KMS-11 (cell line): Measurements from ENCODE around the gene TASP1.
A peak's percentile ranks its signal among the peaks of the same experiment; 100 is the strongest.

Source experiments
- H2AFZ ChIP-seq: fragments of 200-600 bp; sonication (generic); 2 replicates; pipeline ENCODE4 v1.6.1; 2016; ENCODE audit warnings: antibody characterized with exemption, mixed run types, low read depth
- H3K27ac ChIP-seq: fragments of 200-600 bp; sonication (generic); 2 replicates; pipeline ENCODE4 v1.6.1; 2016; ENCODE audit warnings: mild to moderate bottlenecking, mixed run types
- H3K27me3 ChIP-seq: fragments of 200-600 bp; sonication (generic); 2 replicates; pipeline ENCODE4 v1.6.1; 2017; ENCODE audit warnings: mild to moderate bottlenecking, low read depth, mixed run types, moderate library complexity; ENCODE audit not compliant: insufficient read depth
- H3K36me3 ChIP-seq: fragments of 200-600 bp; sonication (generic); 2 replicates; pipeline ENCODE4 v1.6.1; 2017; ENCODE audit warnings: mild to moderate bottlenecking, mixed run types; ENCODE audit not compliant: insufficient read depth
- H3K4me1 ChIP-seq: fragments of 200-600 bp; sonication (generic); 2 replicates; pipeline ENCODE4 v1.6.1; 2016; ENCODE audit warnings: mild to moderate bottlenecking, low read depth, mixed run types; ENCODE audit not compliant: poor library complexity, severe bottlenecking
- H3K4me2 ChIP-seq: fragments of 200-600 bp; sonication (generic); 2 replicates; pipeline ENCODE4 v1.7.0; 2016; ENCODE audit warnings: mild to moderate bottlenecking, mixed run types
- H3K4me3 ChIP-seq: fragments of 200-600 bp; sonication (generic); IDR thresholded peaks from 2 replicates; pipeline ENCODE4 v1.6.1; 2017; ENCODE audit warnings: low read depth, low read length, mixed read lengths; ENCODE audit not compliant: insufficient read depth
- H3K79me2 ChIP-seq: fragments of 200-600 bp; sonication (generic); 2 replicates; pipeline ENCODE4 v1.6.1; 2016; ENCODE audit warnings: low read depth, mixed run types; ENCODE audit not compliant: insufficient read depth
- H3K9ac ChIP-seq: fragments of 200-600 bp; sonication (generic); 2 replicates; pipeline ENCODE4 v1.6.1; 2016; ENCODE audit warnings: mild to moderate bottlenecking, mixed run types
- H4K20me1 ChIP-seq: fragments of 200-600 bp; sonication (generic); 2 replicates; pipeline ENCODE4 v1.6.1; 2016; ENCODE audit warnings: mild to moderate bottlenecking, mixed run types; ENCODE audit not compliant: insufficient read depth
- TF ChIP-seq, protein P1 (sequence below): fragments of 200-600 bp; sonication (generic); conservative IDR thresholded peaks from 2 replicates; pipeline ENCODE4 v1.6.1; 2017; ENCODE audit warnings: low read depth, mild to moderate bottlenecking, antibody characterized with exemption, low read length, moderate library complexity, mixed read lengths

Gene TASP1

DNA sequence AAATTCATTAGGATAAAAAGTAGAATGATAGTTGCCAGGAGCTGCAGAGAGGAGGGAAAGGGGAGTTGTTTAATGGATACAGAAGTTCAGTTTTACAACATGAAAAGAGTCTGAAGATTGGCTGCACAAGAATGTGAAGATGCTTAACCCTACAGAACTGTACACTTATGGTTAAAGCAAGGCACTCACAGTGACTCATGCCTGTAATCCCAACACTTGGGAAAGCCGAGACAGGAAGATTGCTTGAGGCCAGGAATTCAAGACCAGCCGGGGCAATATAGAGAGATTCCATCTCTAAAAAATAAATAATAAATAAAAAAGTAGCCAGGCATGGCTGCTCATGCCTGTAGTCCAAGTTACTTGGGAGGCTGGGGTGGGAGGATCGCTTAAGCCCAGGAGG is 174.0 kb downstream of the TASP1 start:
- H3K79me2 ChIP-seq: no peaks in the 10 kb centered on the region
- no peak overlapping the region for H3K27ac ChIP-seq
- H3K4me2 ChIP-seq: no peak overlapping the region
- H3K4me3 ChIP-seq: no peak overlapping the region
- no peaks in the 10 kb centered on the region for H3K4me1 ChIP-seq
- H4K20me1 ChIP-seq: no peaks in the 10 kb centered on the region
- no peaks in the 10 kb centered on the region for H3K27me3 ChIP-seq
- H2AFZ ChIP-seq: no peak overlapping the region
- H3K9ac ChIP-seq: no peak overlapping the region
- H3K36me3 ChIP-seq: no peaks in the 10 kb centered on the region
- TF ChIP-seq, protein P1, sequence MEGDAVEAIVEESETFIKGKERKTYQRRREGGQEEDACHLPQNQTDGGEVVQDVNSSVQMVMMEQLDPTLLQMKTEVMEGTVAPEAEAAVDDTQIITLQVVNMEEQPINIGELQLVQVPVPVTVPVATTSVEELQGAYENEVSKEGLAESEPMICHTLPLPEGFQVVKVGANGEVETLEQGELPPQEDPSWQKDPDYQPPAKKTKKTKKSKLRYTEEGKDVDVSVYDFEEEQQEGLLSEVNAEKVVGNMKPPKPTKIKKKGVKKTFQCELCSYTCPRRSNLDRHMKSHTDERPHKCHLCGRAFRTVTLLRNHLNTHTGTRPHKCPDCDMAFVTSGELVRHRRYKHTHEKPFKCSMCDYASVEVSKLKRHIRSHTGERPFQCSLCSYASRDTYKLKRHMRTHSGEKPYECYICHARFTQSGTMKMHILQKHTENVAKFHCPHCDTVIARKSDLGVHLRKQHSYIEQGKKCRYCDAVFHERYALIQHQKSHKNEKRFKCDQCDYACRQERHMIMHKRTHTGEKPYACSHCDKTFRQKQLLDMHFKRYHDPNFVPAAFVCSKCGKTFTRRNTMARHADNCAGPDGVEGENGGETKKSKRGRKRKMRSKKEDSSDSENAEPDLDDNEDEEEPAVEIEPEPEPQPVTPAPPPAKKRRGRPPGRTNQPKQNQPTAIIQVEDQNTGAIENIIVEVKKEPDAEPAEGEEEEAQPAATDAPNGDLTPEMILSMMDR: no peak

DNA sequence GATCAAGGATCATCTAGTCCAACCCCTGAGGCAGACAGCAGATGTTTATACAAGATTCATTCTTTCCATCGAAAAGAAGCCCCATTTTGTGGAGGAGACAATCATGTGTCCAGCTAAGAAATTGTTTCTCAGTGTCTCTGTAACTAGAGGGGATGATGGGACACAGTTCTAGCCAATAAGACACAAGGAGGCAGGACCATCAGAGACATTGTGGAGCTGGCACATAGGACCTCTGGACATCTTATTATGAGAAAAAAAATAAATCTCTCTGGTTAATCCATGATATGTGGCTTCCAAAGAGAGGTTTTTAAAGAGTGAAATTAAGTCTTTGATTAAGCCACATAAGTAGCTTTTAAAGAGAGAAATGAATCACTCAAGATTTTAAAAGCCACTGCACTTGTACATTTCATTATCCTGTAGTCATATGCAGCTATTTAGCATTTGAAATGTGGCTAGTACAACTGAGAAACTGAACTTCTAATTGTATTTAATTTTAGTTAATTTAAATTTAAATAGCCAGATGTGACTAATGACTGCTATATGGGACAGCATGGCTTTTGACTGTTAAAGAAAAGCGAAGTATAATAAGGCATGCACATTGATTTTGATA is 176.8 kb downstream of the TASP1 start:
- no peak overlapping the region for H3K4me2 ChIP-seq
- no peak overlapping the region for H3K9ac ChIP-seq
- no peak overlapping the region for H2AFZ ChIP-seq
- H3K36me3 ChIP-seq: no peaks in the 10 kb centered on the region
- H3K27me3 ChIP-seq: no peaks in the 10 kb centered on the region
- TF ChIP-seq, protein P1: no peak
- H3K27ac ChIP-seq: no peak overlapping the region
- H3K4me1 ChIP-seq: no peaks in the 10 kb centered on the region
- no peaks in the 10 kb centered on the region for H3K79me2 ChIP-seq
- H4K20me1 ChIP-seq: no peaks in the 10 kb centered on the region
- no peak overlapping the region for H3K4me3 ChIP-seq

- H3K4me1 ChIP-seq: no peaks in the 10 kb centered on the region
- H3K27me3 ChIP-seq: no peaks in the 10 kb centered on the region
- H2AFZ ChIP-seq: no peak overlapping the region
- H3K36me3 ChIP-seq: no peaks in the 10 kb centered on the region
- H3K9ac ChIP-seq: no peak overlapping the region
- no peaks in the 10 kb centered on the region for H3K79me2 ChIP-seq
- TF ChIP-seq, protein P1: peak; percentile 71
- no peak overlapping the region for H3K4me2 ChIP-seq
- no peak overlapping the region for H3K4me3 ChIP-seq
- H3K27ac ChIP-seq: no peak overlapping the region
- H4K20me1 ChIP-seq: no peaks in the 10 kb centered on the region
Measured at GRCh38 chr20:13458860-13459451, 179.8 kb downstream of the TASP1 start.

GRCh38 chr20:13457487-13457886 is 181.2 kb downstream of the TASP1 start:
- H3K9ac ChIP-seq: no peak overlapping the region
- H3K4me3 ChIP-seq: no peak overlapping the region
- no peaks in the 10 kb centered on the region for H3K4me1 ChIP-seq
- no peak overlapping the region for H3K4me2 ChIP-seq
- H4K20me1 ChIP-seq: no peaks in the 10 kb centered on the region
- no peak overlapping the region for H3K27ac ChIP-seq
- no peaks in the 10 kb centered on the region for H3K79me2 ChIP-seq
- H3K36me3 ChIP-seq: no peaks in the 10 kb centered on the region
- no peak overlapping the region for H2AFZ ChIP-seq
- TF ChIP-seq, protein P1: no peak
- no peaks in the 10 kb centered on the region for H3K27me3 ChIP-seq
